OCI-LY1 (cell line): ENCODE data around the gene MAP7.

Source experiments
- H2AFZ ChIP-seq: fragments of 200-600 bp; sonication (generic), shearing (Covaris generic); 2 replicates; pipeline ENCODE4 v1.6.0; 2014; ENCODE audit warnings: antibody characterized with exemption, mild to moderate bottlenecking, low read length
- H3F3A ChIP-seq: fragments of 200-600 bp; sonication (generic), shearing (Covaris generic); 2 replicates; pipeline ENCODE4 v1.6.0; 2014; ENCODE audit warnings: mild to moderate bottlenecking, antibody characterized with exemption, low read length, moderate library complexity; ENCODE audit not compliant: insufficient read depth
- H3K27ac ChIP-seq: fragments of 200-600 bp; sonication (generic); 2 replicates; pipeline ENCODE4 v1.5.1; 2014; ENCODE audit warnings: low read length, mixed run types, mild to moderate bottlenecking, low read depth; ENCODE audit not compliant: poor library complexity, severe bottlenecking
- H3K27me3 ChIP-seq: fragments of 200-600 bp; sonication (generic); 2 replicates; pipeline ENCODE4 v1.6.0; 2014; ENCODE audit warnings: antibody characterized with exemption, mild to moderate bottlenecking, low read length, moderate library complexity; ENCODE audit not compliant: insufficient read depth
- H3K36me3 ChIP-seq: fragments of 200-600 bp; sonication (generic); 2 replicates; pipeline ENCODE4 v1.6.1; 2014; ENCODE audit warnings: mild to moderate bottlenecking, antibody characterized with exemption, low read length, moderate library complexity, mixed read lengths; ENCODE audit not compliant: insufficient read depth
- H3K4me1 ChIP-seq: fragments of 200-600 bp; sonication (generic); 2 replicates; pipeline ENCODE4 v1.5.1; 2014; ENCODE audit warnings: mild to moderate bottlenecking, low read length, moderate library complexity; ENCODE audit not compliant: insufficient read depth, severe bottlenecking
- H3K4me2 ChIP-seq: fragments of 200-600 bp; sonication (generic), shearing (Covaris generic); 2 replicates; pipeline ENCODE4 v1.6.1; 2014; ENCODE audit warnings: low read length
- H3K4me3 ChIP-seq: fragments of 200-600 bp; sonication (generic); 2 replicates; pipeline ENCODE4 v1.5.1; 2014; ENCODE audit warnings: low read length, low read depth, mild to moderate bottlenecking, mixed read lengths; ENCODE audit not compliant: poor library complexity, severe bottlenecking
- H3K79me2 ChIP-seq: fragments of 200-600 bp; shearing (Covaris generic); 2 replicates; pipeline ENCODE4 v1.6.1; 2016; ENCODE audit warnings: mixed run types, low read length, mixed read lengths; ENCODE audit not compliant: insufficient read depth
- H3K9ac ChIP-seq: fragments of 200-600 bp; sonication (generic), shearing (Covaris generic); 2 replicates; pipeline ENCODE4 v1.6.1; 2014; ENCODE audit warnings: mild to moderate bottlenecking, low read length, mixed read lengths
- H3K9me2 ChIP-seq: fragments of 200-600 bp; sonication (generic), shearing (Covaris generic); 2 replicates; pipeline ENCODE4 v1.6.1; 2014; ENCODE audit warnings: low read depth, mild to moderate bottlenecking, low read length, mixed read lengths
- H3K9me3 ChIP-seq: fragments of 200-600 bp; shearing (Covaris generic); 2 replicates; pipeline ENCODE4 v1.6.1; 2014; ENCODE audit warnings: low read length, mixed read lengths
- H4K20me1 ChIP-seq: fragments of 200-600 bp; sonication (generic), shearing (Covaris generic); 2 replicates; pipeline ENCODE4 v1.6.0; 2016; ENCODE audit warnings: mild to moderate bottlenecking, low read length; ENCODE audit not compliant: insufficient read depth
- CTCF ChIP-seq: fragments of 200-600 bp; sonication (generic), shearing (Covaris generic); IDR thresholded peaks from 2 replicates; pipeline ENCODE4 v1.5.1; 2017; ENCODE audit warnings: mild to moderate bottlenecking, antibody characterized with exemption, low read length, moderate library complexity, mixed read lengths
- EZH2 ChIP-seq: fragments of 200-600 bp; sonication (generic), shearing (Covaris generic); IDR thresholded peaks from 2 replicates; pipeline ENCODE4 v1.8.0; 2017; ENCODE audit warnings: borderline replicate concordance, mixed run types, mild to moderate bottlenecking, antibody characterized with exemption, low read length, moderate library complexity, mixed read lengths

Gene MAP7

DNA sequence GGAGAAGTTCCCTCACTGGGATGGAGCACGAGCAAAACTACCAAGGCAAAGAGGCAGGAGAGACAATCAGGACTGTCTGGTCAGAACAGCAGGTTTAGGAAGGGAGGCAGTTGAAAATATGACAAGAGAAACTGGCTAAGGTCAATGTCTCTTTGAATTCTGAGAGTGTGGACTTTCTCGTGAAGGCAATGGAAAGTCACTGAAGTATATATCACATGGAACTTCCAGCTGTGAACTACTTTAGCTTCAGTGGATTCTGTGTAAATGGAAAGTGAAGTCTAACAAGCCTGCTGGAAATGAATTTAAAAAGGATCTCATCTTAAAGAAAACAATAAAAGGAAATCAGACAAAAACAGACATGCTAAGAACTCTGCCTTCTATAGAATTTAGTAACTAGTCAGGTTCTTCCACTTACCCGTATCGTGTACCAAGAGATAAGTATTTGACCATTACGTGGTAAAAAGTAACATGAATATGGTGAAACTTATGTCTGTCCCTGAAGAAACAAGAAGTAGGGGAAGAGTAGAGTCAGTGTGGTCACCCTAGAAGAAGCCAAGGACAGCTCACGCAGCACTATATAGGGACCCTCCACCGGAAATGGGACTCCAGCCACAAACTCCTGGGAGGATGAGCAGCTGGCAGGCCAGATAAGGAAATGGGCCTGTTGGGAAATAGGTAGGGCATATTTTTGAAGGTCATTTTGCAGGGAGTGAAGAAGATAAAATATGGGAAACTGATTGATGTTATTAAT lies 123.4 kb downstream of the MAP7 start:
- Histone ChIP-seq H3K79me2 (no peaks in the 10 kb centered on the region), H3K4me2 (no peak overlapping the region)

DNA sequence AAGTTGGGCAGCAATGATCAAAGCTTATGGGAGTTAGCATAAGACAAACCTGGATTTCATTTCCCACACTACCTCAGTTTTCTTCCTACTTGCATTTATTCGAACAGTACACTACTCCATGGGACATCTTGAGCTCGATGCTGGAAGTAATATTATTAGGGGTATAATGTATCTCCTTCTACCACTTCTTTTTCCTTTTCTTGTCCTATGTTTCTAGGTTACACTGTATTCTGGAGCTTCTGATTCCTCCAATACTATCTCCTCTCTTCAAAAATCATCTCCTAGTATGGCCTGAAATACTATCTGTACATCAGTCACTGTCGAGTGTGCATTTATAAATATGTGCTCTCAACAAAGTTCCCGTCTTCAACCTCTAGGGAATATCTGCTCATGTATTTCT lies 124.4 kb downstream of the MAP7 start:
- Histone ChIP-seq H3K9me3 (no peaks in the 10 kb centered on the region), H3K27me3 (no peaks in the 10 kb centered on the region), H3K9ac (no peak overlapping the region), H3K9me2 (no peaks in the 10 kb centered on the region), H3K79me2 (no peaks in the 10 kb centered on the region), H3F3A (no peaks in the 10 kb centered on the region), H3K27ac (no peak overlapping the region), H4K20me1 (no peaks in the 10 kb centered on the region), H3K36me3 (no peaks in the 10 kb centered on the region), H3K4me3 (no peak overlapping the region), H3K4me2 (no peak overlapping the region), H2AFZ (no peak overlapping the region), H3K4me1 (no peaks in the 10 kb centered on the region)
- TF ChIP-seq EZH2 (no peak), CTCF (no peak)

More for the DNA sequence above, 123.4 kb downstream of the MAP7 start:
- H3K4me1 ChIP-seq: no peaks in the 10 kb centered on the region
- H3K9me2 ChIP-seq: no peaks in the 10 kb centered on the region
- no peaks in the 10 kb centered on the region for H3K9me3 ChIP-seq
- H3K27ac ChIP-seq: no peak overlapping the region
- no peak overlapping the region for H3K4me3 ChIP-seq
- H2AFZ ChIP-seq: no peak overlapping the region
- no peak overlapping the region for H3K9ac ChIP-seq
- no peak for TF ChIP-seq EZH2
- no peak for TF ChIP-seq CTCF
- no peaks in the 10 kb centered on the region for H4K20me1 ChIP-seq
- H3K36me3 ChIP-seq: no peaks in the 10 kb centered on the region
- no peaks in the 10 kb centered on the region for H3K27me3 ChIP-seq
- no peaks in the 10 kb centered on the region for H3F3A ChIP-seq

DNA sequence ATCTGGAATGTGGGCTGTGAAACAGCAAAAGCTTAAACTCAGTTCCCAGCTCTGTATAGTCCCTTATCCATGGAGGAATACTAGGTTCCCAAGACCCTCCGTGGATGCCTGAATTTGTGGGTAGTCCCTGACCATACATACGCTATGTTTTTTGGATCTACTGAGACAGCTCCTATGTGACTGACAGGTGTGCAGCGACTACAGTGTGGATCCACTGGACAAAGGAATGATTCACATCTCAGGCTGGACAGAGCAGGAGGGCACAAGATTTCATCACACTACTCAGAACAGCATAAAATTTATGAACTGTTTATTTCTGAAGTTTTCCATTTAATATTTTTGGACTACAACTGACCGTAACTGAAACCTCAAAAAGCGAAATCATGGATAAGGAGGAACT lies 125.3 kb downstream of the MAP7 start:
- Histone ChIP-seq H3K27me3 (no peaks in the 10 kb centered on the region), H3K9me3 (no peaks in the 10 kb centered on the region), H4K20me1 (no peaks in the 10 kb centered on the region), H3K4me1 (no peaks in the 10 kb centered on the region), H3K4me3 (no peak overlapping the region), H3F3A (no peaks in the 10 kb centered on the region), H3K79me2 (no peaks in the 10 kb centered on the region), H3K4me2 (no peak overlapping the region), H3K9me2 (no peaks in the 10 kb centered on the region), H3K36me3 (no peaks in the 10 kb centered on the region), H3K27ac (no peak overlapping the region), H2AFZ (no peak overlapping the region), H3K9ac (no peak overlapping the region)
- TF ChIP-seq EZH2 (no peak), CTCF (no peak)
